HEK293 (cell line): ENCODE data around the gene MOSMO.

Source experiments
- CTCF ChIA-PET: fragments of 350-600 bp; formaldehyde crosslinking; extraction: SDS; loops from one replicate; lab custom pipeline; 2021; ENCODE audit warnings: antibody characterized with exemption; lab: Yijun Ruan, JAX
- POLR2A ChIA-PET: fragments of 300-600 bp; formaldehyde crosslinking; extraction: SDS; loops from one replicate; lab custom pipeline; 2020; ENCODE audit warnings: antibody characterized with exemption, inconsistent platforms; lab: Yijun Ruan, JAX
- H3K27ac ChIP-seq: fragments of 200-500 bp; sonication (Bioruptor generic); 2 replicates; pipeline ENCODE4 v1.5.1; 2014; ENCODE audit warnings: low read depth, low read length, control low read depth, inconsistent platforms; ENCODE audit errors: extremely low read depth
- H3K36me3 ChIP-seq, 2 experiments: fragments of 200-500 bp in 1 of 2; sonication (Bioruptor generic) in 1 of 2; 1 replicate in 1 of 2; 2 replicates in 1 of 2; pipeline ENCODE4 v1.5.1; 2014 to 2017; ENCODE audit warnings: inconsistent platforms in 2 of 2, low read length in 2 of 2; ENCODE audit not compliant: control insufficient read depth in 2 of 2, insufficient read depth in 1 of 2
- H3K4me1 ChIP-seq: fragments of 200-500 bp; sonication (Bioruptor generic); 2 replicates; pipeline ENCODE4 v1.5.1; 2014; ENCODE audit warnings: mild to moderate bottlenecking, low read length, inconsistent platforms; ENCODE audit not compliant: control insufficient read depth, insufficient read depth
- H3K4me3 ChIP-seq: 2 replicates; pipeline ENCODE4 v1.5.1; 2011; ENCODE audit warnings: low read depth, mild to moderate bottlenecking, control low read depth, low read length, moderate library complexity
- H3K9me3 ChIP-seq: fragments of 200-500 bp; sonication (Bioruptor generic); 2 replicates; pipeline ENCODE4 v1.5.1; 2014; ENCODE audit warnings: low read depth, low read length, inconsistent platforms; ENCODE audit not compliant: control insufficient read depth, insufficient read depth
- SCRT1 ChIP-seq: fragments of 450-650 bp; formaldehyde crosslinking; IDR thresholded peaks from 2 replicates; pipeline ENCODE4 v1.5.1; 2016; ENCODE audit warnings: missing biosample characterization, missing genetic modification characterization, borderline replicate concordance
- ZBTB1 ChIP-seq: fragments of 450-650 bp; formaldehyde crosslinking; IDR thresholded peaks from 2 replicates; pipeline ENCODE4 v1.5.1; 2016; ENCODE audit warnings: missing biosample characterization, missing genetic modification characterization
- ZBTB17 ChIP-seq: fragments of 450-650 bp; formaldehyde crosslinking; IDR thresholded peaks from 2 replicates; pipeline ENCODE4 v1.5.1; 2016; ENCODE audit warnings: missing biosample characterization, missing genetic modification characterization
- ZBTB8A ChIP-seq: fragments of 450-650 bp; formaldehyde crosslinking; IDR thresholded peaks from 2 replicates; pipeline ENCODE4 v1.5.1; 2016; ENCODE audit warnings: missing biosample characterization, missing genetic modification characterization
- ZFP3 ChIP-seq: fragments of 450-650 bp; formaldehyde crosslinking; IDR thresholded peaks from 2 replicates; pipeline ENCODE4 v1.5.1; 2016; ENCODE audit warnings: low read depth, missing biosample characterization, missing genetic modification characterization
- ZNF350 ChIP-seq: fragments of 450-650 bp; formaldehyde crosslinking; IDR thresholded peaks from 2 replicates; pipeline ENCODE4 v1.5.0; 2017; ENCODE audit warnings: missing biosample characterization, mild to moderate bottlenecking, missing genetic modification characterization
- ZNF585B ChIP-seq: fragments of 450-650 bp; formaldehyde crosslinking; IDR thresholded peaks from 2 replicates; pipeline ENCODE4 v1.5.1; 2016; ENCODE audit warnings: missing biosample characterization, missing genetic modification characterization
- ZNF664 ChIP-seq: fragments of 450-650 bp; formaldehyde crosslinking; IDR thresholded peaks from 2 replicates; pipeline ENCODE4 v1.5.1; 2016; ENCODE audit warnings: missing biosample characterization, missing genetic modification characterization
- ZNF768 ChIP-seq: fragments of 450-650 bp; formaldehyde crosslinking; IDR thresholded peaks from 2 replicates; pipeline ENCODE4 v1.5.1; 2018; ENCODE audit warnings: missing biosample characterization, mild to moderate bottlenecking, missing genetic modification characterization
- ZNF843 ChIP-seq: fragments of 450-650 bp; formaldehyde crosslinking; IDR thresholded peaks from 2 replicates; pipeline ENCODE4 v1.5.1; 2016; ENCODE audit warnings: missing biosample characterization, missing genetic modification characterization
- TF ChIP-seq, protein P1 (sequence below): fragments of 450-650 bp; formaldehyde crosslinking; conservative IDR thresholded peaks from 2 replicates; pipeline ENCODE4 v1.5.1; 2016; ENCODE audit warnings: low read depth, missing biosample characterization, missing genetic modification characterization
- TF ChIP-seq, protein P2 (sequence below): fragments of 450-650 bp; formaldehyde crosslinking; optimal IDR thresholded peaks from 2 replicates; pipeline ENCODE3; 2016; ENCODE audit warnings: missing biosample characterization, mild to moderate bottlenecking, missing genetic modification characterization
- TF ChIP-seq, protein P3 (sequence below): fragments of 450-650 bp; formaldehyde crosslinking; IDR thresholded peaks from 2 replicates; pipeline ENCODE4 v1.5.1; 2016; ENCODE audit warnings: missing biosample characterization, missing genetic modification characterization

Gene MOSMO

DNA sequence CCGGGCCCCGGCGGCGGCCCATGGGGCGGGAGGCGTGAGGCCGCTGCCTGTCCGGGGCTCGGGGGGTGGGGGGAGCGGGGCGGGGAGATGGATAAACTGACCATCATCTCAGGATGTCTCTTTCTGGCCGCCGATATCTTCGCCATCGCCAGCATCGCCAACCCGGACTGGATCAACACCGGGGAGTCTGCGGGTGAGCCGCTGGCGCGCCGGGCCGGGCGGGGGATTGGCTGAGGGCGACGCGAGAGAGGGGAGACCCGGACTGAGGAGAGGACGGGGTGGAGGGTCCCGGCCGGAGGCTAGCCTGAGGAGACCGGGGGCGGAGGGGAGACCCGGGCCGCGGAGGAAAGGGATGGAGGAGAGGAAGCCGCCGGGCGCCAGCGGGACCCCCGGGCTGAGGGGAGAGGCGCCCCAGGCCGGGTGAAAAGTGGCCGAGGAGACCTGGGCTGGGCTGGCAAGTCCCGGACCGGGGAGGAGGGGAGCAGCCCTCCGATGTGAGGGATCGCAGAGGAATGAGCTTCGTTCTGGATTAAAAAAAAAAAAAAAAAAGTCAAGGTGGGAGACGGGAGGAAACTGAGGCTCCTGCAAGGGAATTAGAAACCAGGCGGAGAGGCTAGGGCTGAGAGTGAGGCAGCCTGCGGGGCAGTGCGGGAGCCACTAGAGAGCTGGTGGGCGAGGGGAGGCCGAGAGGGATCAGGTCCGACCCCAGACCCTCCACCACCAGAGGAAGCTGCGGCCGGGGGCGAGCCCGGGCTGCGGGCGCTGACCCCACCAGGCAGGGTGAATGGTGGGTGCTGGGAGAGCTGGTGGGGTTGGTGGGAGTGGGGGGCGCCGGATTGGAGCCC, 526 bp downstream of the MOSMO start (continued):
- TF ChIP-seq, protein P1, sequence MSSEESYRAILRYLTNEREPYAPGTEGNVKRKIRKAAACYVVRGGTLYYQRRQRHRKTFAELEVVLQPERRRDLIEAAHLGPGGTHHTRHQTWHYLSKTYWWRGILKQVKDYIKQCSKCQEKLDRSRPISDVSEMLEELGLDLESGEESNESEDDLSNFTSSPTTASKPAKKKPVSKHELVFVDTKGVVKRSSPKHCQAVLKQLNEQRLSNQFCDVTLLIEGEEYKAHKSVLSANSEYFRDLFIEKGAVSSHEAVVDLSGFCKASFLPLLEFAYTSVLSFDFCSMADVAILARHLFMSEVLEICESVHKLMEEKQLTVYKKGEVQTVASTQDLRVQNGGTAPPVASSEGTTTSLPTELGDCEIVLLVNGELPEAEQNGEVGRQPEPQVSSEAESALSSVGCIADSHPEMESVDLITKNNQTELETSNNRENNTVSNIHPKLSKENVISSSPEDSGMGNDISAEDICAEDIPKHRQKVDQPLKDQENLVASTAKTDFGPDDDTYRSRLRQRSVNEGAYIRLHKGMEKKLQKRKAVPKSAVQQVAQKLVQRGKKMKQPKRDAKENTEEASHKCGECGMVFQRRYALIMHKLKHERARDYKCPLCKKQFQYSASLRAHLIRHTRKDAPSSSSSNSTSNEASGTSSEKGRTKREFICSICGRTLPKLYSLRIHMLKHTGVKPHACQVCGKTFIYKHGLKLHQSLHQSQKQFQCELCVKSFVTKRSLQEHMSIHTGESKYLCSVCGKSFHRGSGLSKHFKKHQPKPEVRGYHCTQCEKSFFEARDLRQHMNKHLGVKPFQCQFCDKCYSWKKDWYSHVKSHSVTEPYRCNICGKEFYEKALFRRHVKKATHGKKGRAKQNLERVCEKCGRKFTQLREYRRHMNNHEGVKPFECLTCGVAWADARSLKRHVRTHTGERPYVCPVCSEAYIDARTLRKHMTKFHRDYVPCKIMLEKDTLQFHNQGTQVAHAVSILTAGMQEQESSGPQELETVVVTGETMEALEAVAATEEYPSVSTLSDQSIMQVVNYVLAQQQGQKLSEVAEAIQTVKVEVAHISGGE, result 0 out of 2 replicates have a peak, but pooled peaks have one; percentile 15
- TF ChIP-seq ZBTB8A (peak; percentile 59), ZFP3 (tag by site-specific recombination) (no peak)
- TF ChIP-seq, protein P2, sequence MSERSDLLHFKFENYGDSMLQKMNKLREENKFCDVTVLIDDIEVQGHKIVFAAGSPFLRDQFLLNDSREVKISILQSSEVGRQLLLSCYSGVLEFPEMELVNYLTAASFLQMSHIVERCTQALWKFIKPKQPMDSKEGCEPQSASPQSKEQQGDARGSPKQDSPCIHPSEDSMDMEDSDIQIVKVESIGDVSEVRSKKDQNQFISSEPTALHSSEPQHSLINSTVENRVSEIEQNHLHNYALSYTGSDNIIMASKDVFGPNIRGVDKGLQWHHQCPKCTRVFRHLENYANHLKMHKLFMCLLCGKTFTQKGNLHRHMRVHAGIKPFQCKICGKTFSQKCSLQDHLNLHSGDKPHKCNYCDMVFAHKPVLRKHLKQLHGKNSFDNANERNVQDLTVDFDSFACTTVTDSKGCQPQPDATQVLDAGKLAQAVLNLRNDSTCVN (tag by site-specific recombination), result peak; percentile 38

DNA sequence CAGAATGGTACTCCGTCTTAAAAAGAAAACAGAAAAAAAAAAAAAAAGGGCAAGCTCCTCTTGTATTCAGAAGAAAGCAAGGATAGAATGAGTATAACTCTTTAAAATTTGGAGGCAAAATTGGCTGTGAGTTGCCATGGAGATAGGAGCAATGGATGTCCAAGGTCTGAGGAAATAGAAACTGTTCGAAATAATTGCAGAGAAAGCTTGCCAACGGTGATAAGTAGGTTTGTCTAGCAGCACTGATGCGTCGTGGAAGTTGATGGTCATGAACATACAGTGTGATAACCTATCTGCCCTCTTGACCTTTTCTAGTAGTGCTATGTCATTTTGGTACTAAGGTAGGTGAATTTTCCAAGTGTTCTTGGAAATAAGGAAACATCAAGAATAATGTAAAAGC, 3.0 kb downstream of the MOSMO start:
- Histone ChIP-seq H3K9me3 (no peaks in the 10 kb centered on the region), H3K4me1 (peaks cover 5% of the 10 kb centered on the region), H3K4me3 (no peak overlapping the region), H3K36me3 (no peaks in the 10 kb centered on the region), H3K27ac (no peak overlapping the region)
- CTCF ChIA-PET, result interaction anchor here (0.6 to 20.3 kb wide), 3 partner anchors 67 to 338 kb away, joined by 4 to 302 read pairs (median 7); no protein-coding TSS in a partner anchor
- TF ChIP-seq ZNF585B (tag by site-specific recombination) (peak; percentile 37; the same call in 1 of the 2 replicates), ZNF843 (tag by site-specific recombination) (no peak), ZBTB17 (tag by site-specific recombination) (peak; percentile 44; the same call in 1 of the 2 replicates)
- POLR2A ChIA-PET, result interaction anchor here (1.0 kb wide), 1 partner anchor 15 kb away, joined by 3 read pairs; no protein-coding TSS in a partner anchor

DNA sequence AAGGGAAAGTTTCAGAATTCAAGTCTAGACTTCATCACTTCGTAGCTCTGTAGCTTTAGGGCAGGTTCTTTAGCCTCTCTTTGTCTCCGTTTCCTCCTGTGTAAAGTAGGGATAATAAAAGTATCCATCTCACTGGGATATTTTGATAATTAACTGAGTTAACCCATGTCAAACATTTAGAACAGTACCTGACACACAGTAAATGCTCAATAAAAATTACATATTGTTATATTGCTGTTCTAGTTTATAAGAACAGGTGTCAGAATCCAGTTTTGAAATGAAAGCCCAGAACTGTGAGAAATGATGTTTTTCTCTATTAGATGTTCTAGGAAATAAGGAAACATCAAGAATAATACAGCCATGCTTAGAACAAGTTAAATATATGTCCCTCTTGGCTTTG, 4.3 kb downstream of the MOSMO start:
- peaks cover 17% of the 10 kb centered on the region for H3K4me1 ChIP-seq
- H3K9me3 ChIP-seq, result no peaks in the 10 kb centered on the region
- no peak overlapping the region for H3K27ac ChIP-seq
- ChIA-PET POLR2A (interaction anchor here (0.5 to 0.6 kb wide), 2 partner anchors 10 to 177 kb away, joined by 3 to 4 read pairs; no protein-coding TSS in a partner anchor), CTCF (interaction anchor here (0.6 to 20.3 kb wide), 4 partner anchors 11 to 176 kb away, joined by 3 to 302 read pairs (median 3); no protein-coding TSS in a partner anchor)
- no peaks in the 10 kb centered on the region for H3K36me3 ChIP-seq
- no peak overlapping the region for H3K4me3 ChIP-seq
- TF ChIP-seq ZNF350 (no peak), ZBTB1 (no peak), ZNF768 (tag by site-specific recombination) (no peak), SCRT1 (tag by site-specific recombination) (no peak), ZNF664 (peak; percentile 92)
- TF ChIP-seq, protein P3, sequence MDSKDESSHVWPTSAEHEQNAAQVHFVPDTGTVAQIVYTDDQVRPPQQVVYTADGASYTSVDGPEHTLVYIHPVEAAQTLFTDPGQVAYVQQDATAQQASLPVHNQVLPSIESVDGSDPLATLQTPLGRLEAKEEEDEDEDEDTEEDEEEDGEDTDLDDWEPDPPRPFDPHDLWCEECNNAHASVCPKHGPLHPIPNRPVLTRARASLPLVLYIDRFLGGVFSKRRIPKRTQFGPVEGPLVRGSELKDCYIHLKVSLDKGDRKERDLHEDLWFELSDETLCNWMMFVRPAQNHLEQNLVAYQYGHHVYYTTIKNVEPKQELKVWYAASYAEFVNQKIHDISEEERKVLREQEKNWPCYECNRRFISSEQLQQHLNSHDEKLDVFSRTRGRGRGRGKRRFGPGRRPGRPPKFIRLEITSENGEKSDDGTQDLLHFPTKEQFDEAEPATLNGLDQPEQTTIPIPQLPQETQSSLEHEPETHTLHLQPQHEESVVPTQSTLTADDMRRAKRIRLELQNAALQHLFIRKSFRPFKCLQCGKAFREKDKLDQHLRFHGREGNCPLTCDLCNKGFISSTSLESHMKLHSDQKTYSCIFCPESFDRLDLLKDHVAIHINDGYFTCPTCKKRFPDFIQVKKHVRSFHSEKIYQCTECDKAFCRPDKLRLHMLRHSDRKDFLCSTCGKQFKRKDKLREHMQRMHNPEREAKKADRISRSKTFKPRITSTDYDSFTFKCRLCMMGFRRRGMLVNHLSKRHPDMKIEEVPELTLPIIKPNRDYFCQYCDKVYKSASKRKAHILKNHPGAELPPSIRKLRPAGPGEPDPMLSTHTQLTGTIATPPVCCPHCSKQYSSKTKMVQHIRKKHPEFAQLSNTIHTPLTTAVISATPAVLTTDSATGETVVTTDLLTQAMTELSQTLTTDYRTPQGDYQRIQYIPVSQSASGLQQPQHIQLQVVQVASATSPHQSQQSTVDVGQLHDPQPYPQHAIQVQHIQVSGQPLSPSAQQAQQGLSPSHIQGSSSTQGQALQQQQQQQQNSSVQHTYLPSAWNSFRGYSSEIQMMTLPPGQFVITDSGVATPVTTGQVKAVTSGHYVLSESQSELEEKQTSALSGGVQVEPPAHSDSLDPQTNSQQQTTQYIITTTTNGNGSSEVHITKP (tag by site-specific recombination), result no peak
- TF ChIP-seq, all 188 proteins: peak for 1
